Measurements from ENCODE around the gene KLF7.

Gene KLF7

DNA sequence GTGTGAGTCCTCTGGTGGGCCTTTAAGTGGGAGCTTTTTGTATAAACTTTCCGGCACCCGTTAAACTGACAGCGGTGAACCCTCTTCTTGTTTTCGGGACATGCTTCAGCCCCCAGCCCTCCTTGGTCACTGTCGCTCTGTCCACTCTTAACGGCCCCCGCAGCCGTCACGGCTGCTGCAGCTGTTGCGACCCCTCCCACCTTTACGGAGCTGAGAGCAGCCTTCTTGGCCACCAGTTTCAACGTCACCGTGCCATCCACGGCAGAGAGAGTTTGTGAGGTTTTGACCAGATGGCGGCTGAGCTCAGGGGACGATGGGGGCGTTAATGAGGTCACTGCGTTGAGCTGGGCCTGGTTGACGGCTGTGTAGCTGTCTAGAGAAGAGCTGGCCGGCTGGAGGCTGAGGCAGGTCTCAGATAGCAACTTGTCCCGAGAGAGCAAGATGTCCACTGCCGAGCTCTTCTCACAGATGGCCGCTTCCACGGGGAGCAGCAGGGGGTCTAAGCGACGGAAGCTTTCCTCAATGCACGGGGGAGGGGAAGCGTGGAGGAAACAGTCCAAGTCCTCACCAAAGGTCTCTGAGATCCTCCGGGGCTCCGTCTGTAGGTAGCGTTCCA lies 41.9 kb downstream of the KLF7 start:
- no peak for DNase-seq (ENCODE audit: low read depth in 2 of 2)

- peak; percentile 40 to 43 for DNase-seq (ENCODE audit: low read depth in 2 of 2)
Observed at GRCh38 chr2:207123335-207123744, 42.4 kb downstream of the KLF7 start.

DNA sequence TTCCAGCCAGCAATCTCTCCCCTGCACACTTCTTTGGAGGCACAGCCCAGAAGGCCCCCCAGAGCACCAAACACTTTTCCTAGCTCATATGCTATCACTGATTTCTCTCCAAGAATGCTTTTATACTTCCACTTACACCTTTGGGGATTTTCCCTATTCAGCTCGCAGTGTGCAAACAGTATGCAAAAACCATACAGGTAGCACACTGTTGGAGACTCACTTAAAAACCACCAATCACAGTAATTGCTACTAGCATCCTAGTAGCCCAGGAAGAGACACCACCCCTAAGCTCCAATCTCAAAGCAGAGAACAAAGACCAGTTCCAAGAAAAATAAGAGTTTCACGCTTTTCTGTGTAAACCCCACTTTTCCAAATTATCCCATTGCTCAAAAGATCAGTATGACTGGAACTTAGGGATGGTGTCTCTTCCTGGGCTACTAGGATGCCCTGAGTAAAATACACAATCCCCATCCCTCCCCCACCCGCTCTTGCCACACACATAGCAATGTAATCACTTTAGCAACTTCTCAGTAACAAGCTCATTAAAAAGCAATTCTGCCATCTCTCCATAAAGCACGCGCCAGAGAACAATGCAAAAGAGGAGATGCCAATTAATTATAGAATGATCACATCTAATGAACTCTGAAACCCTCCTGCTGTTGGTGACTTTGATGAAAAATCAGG lies 43.0 kb downstream of the KLF7 start:
- no peak for DNase-seq (ENCODE audit: low read depth in 2 of 2)

GRCh38 chr2:207121784-207122183 lies 44.0 kb downstream of the KLF7 start:
- DNase-seq (ENCODE audit: low read depth in 2 of 2): no peak

DNA sequence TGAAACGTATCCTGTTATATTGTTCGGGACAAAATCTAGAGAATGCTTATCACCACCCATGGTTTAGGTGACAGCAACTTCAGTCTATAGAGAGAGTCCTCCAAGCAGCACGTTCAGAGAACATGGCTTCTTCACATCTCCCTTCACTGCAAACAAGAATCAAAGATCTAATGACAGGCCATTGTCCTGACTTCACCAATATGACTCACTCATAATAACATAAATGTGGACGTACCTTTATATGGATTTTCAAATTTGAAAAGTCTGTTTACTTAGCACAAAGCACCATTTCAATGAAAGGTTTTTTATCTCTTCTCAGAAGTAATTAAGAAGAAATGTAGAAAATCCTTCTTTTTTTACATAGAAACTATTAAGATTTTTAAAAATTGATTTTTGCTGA lies 46.7 kb downstream of the KLF7 start:
- no peak for DNase-seq (ENCODE audit: low read depth in 2 of 2)

GRCh38 chr2:207117668-207118067 lies 48.1 kb downstream of the KLF7 start:
- no peak for DNase-seq (ENCODE audit: low read depth in 2 of 2)

GRCh38 chr2:207115715-207116364 lies 49.9 kb downstream of the KLF7 start:
- DNase-seq (ENCODE audit: low read depth in 2 of 2): no peak

GRCh38 chr2:207113414-207113813 lies 52.3 kb downstream of the KLF7 start:
- no peak for DNase-seq (ENCODE audit: low read depth in 2 of 2)

GRCh38 chr2:207112785-207113184 lies 53.0 kb downstream of the KLF7 start:
- DNase-seq (ENCODE audit: low read depth in 2 of 2): no peak

DNA sequence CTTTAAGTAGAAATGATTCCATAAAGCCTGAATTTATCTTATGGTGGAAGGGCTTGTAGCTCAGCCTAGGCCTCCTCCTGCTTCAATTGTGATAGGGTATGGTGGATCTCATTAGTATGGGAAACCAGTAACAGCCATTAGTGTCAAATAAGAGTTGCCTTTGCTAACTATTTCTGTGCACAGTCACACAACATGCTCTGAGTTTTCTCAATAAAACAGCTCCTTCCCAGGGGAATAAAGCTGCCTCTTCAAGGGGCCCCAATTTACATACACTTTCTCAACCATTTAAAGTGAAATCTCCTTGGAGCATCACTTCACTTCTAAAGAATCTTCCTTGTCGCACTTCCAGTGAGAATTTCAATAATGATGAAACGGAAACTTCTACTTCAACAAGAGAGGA lies 53.4 kb downstream of the KLF7 start:
- DNase-seq (ENCODE audit: low read depth in 2 of 2): no peak

DNA sequence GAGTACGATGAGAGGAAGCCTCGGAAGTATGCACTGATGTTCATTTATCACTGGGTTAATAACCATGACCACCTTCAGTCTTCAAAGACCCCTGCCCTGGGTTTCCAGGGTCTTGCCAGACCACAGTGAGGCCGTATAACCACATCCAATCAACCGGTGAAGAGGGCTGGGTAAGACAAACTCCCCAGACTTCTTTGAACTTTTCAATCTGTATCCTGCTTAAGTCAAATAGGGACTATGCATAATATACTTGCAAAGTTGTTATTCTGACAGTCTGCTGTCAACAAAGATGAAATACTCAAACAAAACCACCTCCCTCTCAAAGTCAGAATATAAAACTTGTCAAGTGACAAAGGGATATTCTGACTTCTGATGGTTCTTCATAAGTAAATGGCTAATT lies 54.0 kb downstream of the KLF7 start:
- DNase-seq (ENCODE audit: low read depth in 2 of 2): no peak

GRCh38 chr2:207110715-207111114 lies 55.0 kb downstream of the KLF7 start:
- DNase-seq (ENCODE audit: low read depth in 2 of 2): no peak

DNA sequence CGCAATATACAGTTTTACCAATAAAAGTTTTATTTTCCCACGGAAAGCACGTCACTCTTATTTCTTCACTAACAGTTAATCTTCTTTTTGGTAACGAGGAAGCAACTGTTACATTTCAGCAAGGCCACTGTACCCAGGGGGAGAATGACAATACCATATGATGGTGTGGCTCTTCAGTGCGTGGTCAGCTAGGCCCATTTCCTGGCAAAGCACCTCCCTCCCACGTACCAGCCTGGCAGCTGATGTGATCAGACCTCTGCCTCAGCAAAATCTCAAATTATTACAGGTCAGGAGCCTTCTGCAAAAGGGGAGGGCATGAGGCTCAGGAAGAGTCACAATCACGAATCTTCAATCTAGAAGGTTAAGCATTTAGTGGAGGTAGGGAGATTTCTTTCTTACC lies 55.4 kb downstream of the KLF7 start:
- no peak for DNase-seq (ENCODE audit: low read depth in 2 of 2)

DNA sequence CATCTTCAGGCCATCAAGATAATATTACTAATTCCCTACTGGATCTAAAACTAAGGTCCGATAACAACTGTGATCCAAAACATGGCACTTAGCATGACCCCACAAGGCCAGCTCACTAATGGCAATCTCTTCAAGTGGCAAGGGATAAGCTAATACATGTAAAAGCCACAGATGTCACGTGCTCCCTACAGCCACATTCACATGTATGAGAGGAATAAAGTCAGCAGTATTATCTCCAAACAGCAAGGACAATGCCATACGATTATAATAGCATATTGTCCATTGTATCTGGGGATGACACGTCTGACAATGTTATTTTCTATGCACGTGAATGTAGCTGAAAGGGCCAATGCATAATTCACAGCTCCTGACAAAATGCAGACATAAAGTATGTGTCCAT lies 56.0 kb downstream of the KLF7 start:
- DNase-seq (ENCODE audit: low read depth in 2 of 2): no peak

- no peak for DNase-seq (ENCODE audit: low read depth in 2 of 2)
Observed at GRCh38 chr2:207108440-207108839, 57.3 kb downstream of the KLF7 start.

DNA sequence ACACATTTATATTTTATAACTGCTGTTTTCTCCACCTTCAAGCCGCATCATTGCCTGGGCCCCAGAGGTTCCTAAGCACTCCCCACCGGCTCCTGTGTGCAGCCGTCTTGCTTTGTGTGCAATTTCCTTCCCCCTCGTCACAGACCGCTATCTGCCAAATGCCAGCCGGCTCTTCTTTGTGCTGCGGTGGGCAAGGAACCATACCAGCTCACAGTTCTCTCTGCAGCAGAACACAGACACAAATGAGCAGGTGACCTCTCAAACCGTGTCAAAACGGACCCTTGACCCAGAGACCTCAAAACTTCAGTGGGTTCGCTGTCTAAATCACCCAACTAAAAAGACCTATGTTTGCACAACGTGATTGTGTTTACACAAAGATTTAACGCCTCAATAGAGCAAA lies 58.2 kb downstream of the KLF7 start:
- no peak for DNase-seq (ENCODE audit: low read depth in 2 of 2)

DNA sequence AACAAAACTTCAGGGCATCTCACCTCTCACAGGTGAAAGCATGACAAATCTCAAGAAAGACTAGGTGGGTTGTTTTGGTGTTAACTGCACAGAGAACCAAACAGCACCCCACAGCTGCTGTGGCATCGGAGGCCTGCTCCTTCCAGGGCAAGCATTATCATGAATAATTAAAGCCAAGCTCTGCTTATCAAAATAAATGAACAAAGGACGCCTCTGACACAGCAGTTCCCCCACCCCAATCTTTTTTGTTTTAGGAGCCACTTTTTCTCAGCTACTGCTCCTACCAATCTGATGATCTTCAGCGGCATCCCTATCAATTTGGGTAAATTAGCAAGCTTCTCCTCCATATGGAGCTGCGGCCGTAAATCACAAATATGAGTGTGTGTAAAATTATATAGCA lies 58.6 kb downstream of the KLF7 start:
- DNase-seq (ENCODE audit: low read depth in 2 of 2): no peak

DNA sequence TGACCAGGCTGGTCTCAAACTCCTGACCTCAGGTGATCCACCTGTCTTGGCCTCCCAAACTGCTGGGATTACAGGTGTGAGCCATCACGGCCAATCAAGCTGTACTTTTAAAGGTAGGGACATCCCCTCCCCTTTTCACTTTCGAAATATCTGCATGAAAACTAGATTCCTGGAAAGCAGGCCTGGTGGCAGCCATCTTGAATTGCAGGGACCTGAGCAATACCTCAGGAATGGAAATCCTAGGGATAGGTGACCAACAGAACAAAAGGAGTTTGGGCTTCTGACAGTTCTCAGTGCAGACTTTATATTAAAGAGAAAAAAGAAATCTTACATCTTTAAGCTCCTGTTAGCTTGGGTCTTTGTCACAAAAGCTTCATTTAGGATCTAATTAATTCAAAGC lies 62.6 kb downstream of the KLF7 start:
- DNase-seq (ENCODE audit: low read depth in 2 of 2): no peak

- no peak for DNase-seq (ENCODE audit: low read depth in 2 of 2)
Observed at GRCh38 chr2:207101984-207102383, 63.8 kb downstream of the KLF7 start.

- no peak for DNase-seq (ENCODE audit: low read depth in 2 of 2)
Observed at GRCh38 chr2:207097278-207097677, 68.5 kb downstream of the KLF7 start.

- DNase-seq (ENCODE audit: low read depth in 2 of 2): no peak
Observed at GRCh38 chr2:207095963-207096362, 69.8 kb downstream of the KLF7 start.

- DNase-seq (ENCODE audit: low read depth in 2 of 2): no peak
Observed at GRCh38 chr2:207093234-207093633, 72.5 kb downstream of the KLF7 start.

DNA sequence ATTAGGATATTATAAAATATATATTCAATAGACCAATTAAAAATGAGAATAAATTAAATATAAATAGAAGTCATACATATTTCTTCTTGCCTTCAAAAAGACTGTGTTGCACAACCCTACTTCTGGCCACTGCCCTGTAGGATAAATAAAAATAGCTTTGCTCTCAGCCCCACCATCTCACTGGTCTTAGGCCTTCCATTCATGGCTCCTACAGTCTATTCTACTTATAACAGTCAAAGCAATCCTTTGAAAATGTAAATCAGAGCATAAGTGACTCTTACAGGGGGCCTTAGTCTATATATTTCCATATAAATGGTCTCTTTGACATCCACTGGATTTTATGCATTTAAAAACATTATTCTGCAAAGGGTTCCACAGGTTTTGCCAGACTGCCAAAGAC lies 72.9 kb downstream of the KLF7 start:
- no peak for DNase-seq (ENCODE audit: low read depth in 2 of 2)
